Measurements from ENCODE around the gene LMF1. TPM values are rescaled to one million over a fixed set of nuclear protein-coding genes. Genes with fewer than 3 reads are reported as not detected.

LMF1 gene
- total RNA-seq, 1 experiment from 2014 or later: 12.8 TPM

DNA sequence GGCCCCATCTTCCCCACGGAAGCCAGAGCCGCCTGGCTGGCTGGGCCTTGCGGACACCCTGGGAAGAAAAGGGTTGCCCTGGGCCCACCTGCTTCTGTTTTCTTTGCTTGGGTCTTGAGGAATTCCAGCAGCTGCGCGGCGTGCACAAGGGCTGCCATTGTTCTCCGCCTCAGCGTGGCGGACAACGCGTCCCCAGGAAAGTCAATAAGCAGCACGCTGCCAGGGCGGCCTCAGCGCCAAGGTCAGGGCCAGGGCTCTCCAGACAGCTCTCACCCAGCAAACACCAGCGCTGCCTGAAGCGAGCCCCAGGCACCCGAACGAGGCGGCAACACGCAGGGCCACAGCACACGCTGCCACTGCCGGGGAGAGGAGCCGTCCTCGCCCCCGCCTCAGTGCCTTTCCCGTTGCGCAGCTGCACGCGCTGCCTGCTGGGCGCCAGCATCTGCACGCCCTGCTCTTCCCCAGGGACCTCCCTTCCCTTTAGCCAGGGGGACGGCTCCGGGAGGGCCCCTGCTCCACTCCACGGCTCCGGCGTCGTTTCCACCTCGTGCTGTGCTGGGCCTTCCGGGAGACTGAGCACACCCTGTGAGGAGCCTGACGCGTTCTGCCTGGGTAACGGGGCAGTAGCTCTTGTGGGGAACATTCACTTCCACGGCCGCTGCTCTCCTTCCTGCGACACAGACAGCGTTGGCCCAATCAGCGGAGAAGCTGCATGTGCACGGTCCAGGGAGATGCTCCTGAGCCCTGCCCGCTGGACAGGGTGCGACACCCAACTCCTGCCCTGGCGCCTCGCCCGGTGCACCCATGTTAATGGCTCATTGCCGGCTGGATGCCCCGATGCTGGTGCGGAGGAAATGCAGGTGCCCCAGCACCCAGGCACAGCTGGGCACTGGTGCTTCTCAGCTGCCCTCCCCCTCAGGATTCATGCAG, 57.8 kb downstream of the LMF1 start:
- ChIA-PET RAD21 (ENCODE audit: low non-redundant PET in 1 of 2, low total read pairs in 2 of 2, uncharacterized antibody in 2 of 2, unreplicated experiment in 2 of 2) (no interaction called here), POLR2A (no interaction called here), CTCF (no interaction called here)
- Histone ChIP-seq H3K27ac (ENCODE audit: low read depth, low read length) (no peak overlapping the region), H3K4me1 (ENCODE audit: control insufficient read depth in 1 of 2, insufficient read depth in 2 of 2, low read length in 2 of 2) (no peaks in the 10 kb centered on the region), H3K4me2 (ENCODE audit: low read length) (no peak overlapping the region), H4K20me1 (ENCODE audit: insufficient read depth) (no peaks in the 10 kb centered on the region), H3K27me3 (ENCODE audit: insufficient read depth, low read length) (no peaks in the 10 kb centered on the region), H3K9me2 (ENCODE audit: insufficient read depth) (no peaks in the 10 kb centered on the region), H2AFZ (ENCODE audit: low read depth, low read length, poor library complexity, severe bottlenecking) (no peak overlapping the region), H3K79me2 (ENCODE audit: insufficient read depth, low read length) (no peaks in the 10 kb centered on the region), H3K9me3 (ENCODE audit: control insufficient read depth in 1 of 2, insufficient read depth in 1 of 2, low read depth in 1 of 2, low read length in 2 of 2) (no peaks in the 10 kb centered on the region), H3K9ac (ENCODE audit: low read length) (no peak overlapping the region), H3K4me3 (replicated peaks in 1 of 2; ENCODE audit: low read depth in 1 of 2, low read length in 2 of 2) (no peak overlapping the region), H3K36me3 (ENCODE audit: control insufficient read depth in 1 of 2, insufficient read depth in 2 of 2, low read length in 2 of 2) (no peaks in the 10 kb centered on the region; a peak in 1 of 4 replicates)
- intact Hi-C loops (cut with micrococcal nuclease): no loop called here
- ATAC-seq (no peak), DNase-seq (ENCODE audit: low read depth, low spot score) (no peak)
- BruUV-seq (replicated peaks): no TSS peak
- TF ChIP-seq ZNF274 (IDR thresholded peaks at IDR 0.05; ENCODE audit: low read depth, low read length) (no peak), YY1 (IDR thresholded peaks at IDR 0.05; ENCODE audit: extremely low read depth, insufficient replicate concordance, low read depth, low read length) (no peak), EGR1 (IDR thresholded peaks at IDR 0.05; ENCODE audit: low read depth) (no peak), POLR2AphosphoS5 (IDR thresholded peaks at IDR 0.05; ENCODE audit: low read depth, low read length) (no peak), RAD21 (IDR thresholded peaks at IDR 0.05; ENCODE audit: low read depth) (no peak), JUND (IDR thresholded peaks at IDR 0.05) (no peak), CEBPB (IDR thresholded peaks at IDR 0.05; ENCODE audit: low read depth) (no peak), SRF (IDR thresholded peaks at IDR 0.05; ENCODE audit: low read depth) (no peak), ZFX (IDR thresholded peaks at IDR 0.05) (no peak), FOSL1 (IDR thresholded peaks at IDR 0.05; ENCODE audit: low read depth) (no peak), SIN3A (IDR thresholded peaks at IDR 0.05; ENCODE audit: low read depth) (no peak), ELF1 (IDR thresholded peaks at IDR 0.05; ENCODE audit: borderline replicate concordance, low read depth) (no peak), TCF7L2 (IDR thresholded peaks at IDR 0.05; ENCODE audit: borderline replicate concordance, extremely low read depth, insufficient read depth, insufficient read length) (no peak), EZH2phosphoT487 (IDR thresholded peaks at IDR 0.05; ENCODE audit: borderline replicate concordance) (no peak), EZH2 (IDR thresholded peaks at IDR 0.05) (no peak)
- TF ChIP-seq, protein P1, sequence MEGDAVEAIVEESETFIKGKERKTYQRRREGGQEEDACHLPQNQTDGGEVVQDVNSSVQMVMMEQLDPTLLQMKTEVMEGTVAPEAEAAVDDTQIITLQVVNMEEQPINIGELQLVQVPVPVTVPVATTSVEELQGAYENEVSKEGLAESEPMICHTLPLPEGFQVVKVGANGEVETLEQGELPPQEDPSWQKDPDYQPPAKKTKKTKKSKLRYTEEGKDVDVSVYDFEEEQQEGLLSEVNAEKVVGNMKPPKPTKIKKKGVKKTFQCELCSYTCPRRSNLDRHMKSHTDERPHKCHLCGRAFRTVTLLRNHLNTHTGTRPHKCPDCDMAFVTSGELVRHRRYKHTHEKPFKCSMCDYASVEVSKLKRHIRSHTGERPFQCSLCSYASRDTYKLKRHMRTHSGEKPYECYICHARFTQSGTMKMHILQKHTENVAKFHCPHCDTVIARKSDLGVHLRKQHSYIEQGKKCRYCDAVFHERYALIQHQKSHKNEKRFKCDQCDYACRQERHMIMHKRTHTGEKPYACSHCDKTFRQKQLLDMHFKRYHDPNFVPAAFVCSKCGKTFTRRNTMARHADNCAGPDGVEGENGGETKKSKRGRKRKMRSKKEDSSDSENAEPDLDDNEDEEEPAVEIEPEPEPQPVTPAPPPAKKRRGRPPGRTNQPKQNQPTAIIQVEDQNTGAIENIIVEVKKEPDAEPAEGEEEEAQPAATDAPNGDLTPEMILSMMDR (IDR thresholded peaks at IDR 0.05 in 2 of 3, conservative IDR thresholded peaks at IDR 0.05 in 1 of 3; ENCODE audit: borderline replicate concordance in 1 of 3, insufficient read depth in 1 of 3, low read depth in 2 of 3, low read length in 2 of 3): no peak
- TF ChIP-seq, protein P2, sequence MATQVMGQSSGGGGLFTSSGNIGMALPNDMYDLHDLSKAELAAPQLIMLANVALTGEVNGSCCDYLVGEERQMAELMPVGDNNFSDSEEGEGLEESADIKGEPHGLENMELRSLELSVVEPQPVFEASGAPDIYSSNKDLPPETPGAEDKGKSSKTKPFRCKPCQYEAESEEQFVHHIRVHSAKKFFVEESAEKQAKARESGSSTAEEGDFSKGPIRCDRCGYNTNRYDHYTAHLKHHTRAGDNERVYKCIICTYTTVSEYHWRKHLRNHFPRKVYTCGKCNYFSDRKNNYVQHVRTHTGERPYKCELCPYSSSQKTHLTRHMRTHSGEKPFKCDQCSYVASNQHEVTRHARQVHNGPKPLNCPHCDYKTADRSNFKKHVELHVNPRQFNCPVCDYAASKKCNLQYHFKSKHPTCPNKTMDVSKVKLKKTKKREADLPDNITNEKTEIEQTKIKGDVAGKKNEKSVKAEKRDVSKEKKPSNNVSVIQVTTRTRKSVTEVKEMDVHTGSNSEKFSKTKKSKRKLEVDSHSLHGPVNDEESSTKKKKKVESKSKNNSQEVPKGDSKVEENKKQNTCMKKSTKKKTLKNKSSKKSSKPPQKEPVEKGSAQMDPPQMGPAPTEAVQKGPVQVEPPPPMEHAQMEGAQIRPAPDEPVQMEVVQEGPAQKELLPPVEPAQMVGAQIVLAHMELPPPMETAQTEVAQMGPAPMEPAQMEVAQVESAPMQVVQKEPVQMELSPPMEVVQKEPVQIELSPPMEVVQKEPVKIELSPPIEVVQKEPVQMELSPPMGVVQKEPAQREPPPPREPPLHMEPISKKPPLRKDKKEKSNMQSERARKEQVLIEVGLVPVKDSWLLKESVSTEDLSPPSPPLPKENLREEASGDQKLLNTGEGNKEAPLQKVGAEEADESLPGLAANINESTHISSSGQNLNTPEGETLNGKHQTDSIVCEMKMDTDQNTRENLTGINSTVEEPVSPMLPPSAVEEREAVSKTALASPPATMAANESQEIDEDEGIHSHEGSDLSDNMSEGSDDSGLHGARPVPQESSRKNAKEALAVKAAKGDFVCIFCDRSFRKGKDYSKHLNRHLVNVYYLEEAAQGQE (IDR thresholded peaks at IDR 0.05; ENCODE audit: low read depth): no peak
- TF ChIP-seq, protein P3, sequence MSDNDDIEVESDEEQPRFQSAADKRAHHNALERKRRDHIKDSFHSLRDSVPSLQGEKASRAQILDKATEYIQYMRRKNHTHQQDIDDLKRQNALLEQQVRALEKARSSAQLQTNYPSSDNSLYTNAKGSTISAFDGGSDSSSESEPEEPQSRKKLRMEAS (IDR thresholded peaks at IDR 0.05): no peak
- TF ChIP-seq, protein P4, sequence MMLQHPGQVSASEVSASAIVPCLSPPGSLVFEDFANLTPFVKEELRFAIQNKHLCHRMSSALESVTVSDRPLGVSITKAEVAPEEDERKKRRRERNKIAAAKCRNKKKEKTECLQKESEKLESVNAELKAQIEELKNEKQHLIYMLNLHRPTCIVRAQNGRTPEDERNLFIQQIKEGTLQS (IDR thresholded peaks at IDR 0.05): no peak

Measured in HCT116 (cell line).